DND-41 (cell line): ENCODE results near the gene PSME2.

Experiments
- ATAC-seq: fragments of 200-7000 bp; cut with Tn5 transposase; 3 replicates; pipeline ENCODE4 v1.9.1; 2021; ENCODE audit warnings: low read depth; ENCODE audit not compliant: insufficient read depth
- DNase-seq: peaks from one replicate; pipeline ENCODE4 v3.0.0-alpha.2; 2020
- H2AFZ ChIP-seq: 2 replicates; pipeline ENCODE4 v1.6.0; 2012; ENCODE audit warnings: low read depth, low read length
- H3K27ac ChIP-seq: 2 replicates; pipeline ENCODE4 v1.5.1; 2012; ENCODE audit warnings: low read length, inconsistent platforms
- H3K27me3 ChIP-seq: fragments of 200-600 bp; sonication (generic); 2 replicates; pipeline ENCODE4 v1.6.0; 2012; ENCODE audit warnings: low read length, mild to moderate bottlenecking, inconsistent platforms; ENCODE audit not compliant: insufficient read depth, poor library complexity
- H3K36me3 ChIP-seq: 2 replicates; pipeline ENCODE4 v1.5.1; 2012; ENCODE audit warnings: low read length, inconsistent platforms; ENCODE audit not compliant: insufficient read depth
- H3K4me1 ChIP-seq: 2 replicates; pipeline ENCODE4 v1.5.1; 2012; ENCODE audit warnings: mild to moderate bottlenecking, low read length; ENCODE audit not compliant: insufficient read depth
- H3K4me2 ChIP-seq: 2 replicates; pipeline ENCODE4 v1.6.0; 2012; ENCODE audit warnings: mild to moderate bottlenecking, moderate library complexity, low read length, inconsistent platforms; ENCODE audit not compliant: insufficient read depth
- H3K4me3 ChIP-seq, 2 experiments: fragments of 200-600 bp in 1 of 2; shearing (Covaris generic) in 1 of 2; 2 replicates each; pipeline ENCODE4 v1.5.1; 2012 to 2016; ENCODE audit warnings: inconsistent platforms in 2 of 2, low read length in 2 of 2, mild to moderate bottlenecking in 2 of 2, low read depth in 1 of 2, moderate library complexity in 1 of 2
- H3K79me2 ChIP-seq: 2 replicates; pipeline ENCODE4 v1.6.0; 2012; ENCODE audit warnings: low read length, inconsistent platforms; ENCODE audit not compliant: insufficient read depth
- H3K9ac ChIP-seq: 2 replicates; pipeline ENCODE4 v1.6.0; 2012; ENCODE audit warnings: low read depth, mild to moderate bottlenecking, inconsistent platforms, low read length, moderate library complexity
- H3K9me3 ChIP-seq: 2 replicates; pipeline ENCODE4 v1.5.1; 2012; ENCODE audit warnings: low read length, moderate library complexity, mild to moderate bottlenecking, inconsistent platforms; ENCODE audit not compliant: insufficient read depth, severe bottlenecking
- H4K20me1 ChIP-seq: 2 replicates; pipeline ENCODE4 v1.6.0; 2012; ENCODE audit warnings: low read length; ENCODE audit not compliant: insufficient read depth
- EZH2 ChIP-seq: IDR thresholded peaks from 3 replicates; pipeline ENCODE4 v1.6.1; 2012; ENCODE audit warnings: borderline replicate concordance, low read depth, mild to moderate bottlenecking, moderate library complexity, low read length, inconsistent platforms; ENCODE audit not compliant: severe bottlenecking
- TF ChIP-seq, protein P1 (sequence below): IDR thresholded peaks from 2 replicates; pipeline ENCODE4 v1.5.1; 2012; ENCODE audit warnings: borderline replicate concordance, low read length, moderate library complexity, mild to moderate bottlenecking; ENCODE audit not compliant: poor library complexity, severe bottlenecking; ENCODE audit errors: extremely low read depth

The PSME2 gene

DNA sequence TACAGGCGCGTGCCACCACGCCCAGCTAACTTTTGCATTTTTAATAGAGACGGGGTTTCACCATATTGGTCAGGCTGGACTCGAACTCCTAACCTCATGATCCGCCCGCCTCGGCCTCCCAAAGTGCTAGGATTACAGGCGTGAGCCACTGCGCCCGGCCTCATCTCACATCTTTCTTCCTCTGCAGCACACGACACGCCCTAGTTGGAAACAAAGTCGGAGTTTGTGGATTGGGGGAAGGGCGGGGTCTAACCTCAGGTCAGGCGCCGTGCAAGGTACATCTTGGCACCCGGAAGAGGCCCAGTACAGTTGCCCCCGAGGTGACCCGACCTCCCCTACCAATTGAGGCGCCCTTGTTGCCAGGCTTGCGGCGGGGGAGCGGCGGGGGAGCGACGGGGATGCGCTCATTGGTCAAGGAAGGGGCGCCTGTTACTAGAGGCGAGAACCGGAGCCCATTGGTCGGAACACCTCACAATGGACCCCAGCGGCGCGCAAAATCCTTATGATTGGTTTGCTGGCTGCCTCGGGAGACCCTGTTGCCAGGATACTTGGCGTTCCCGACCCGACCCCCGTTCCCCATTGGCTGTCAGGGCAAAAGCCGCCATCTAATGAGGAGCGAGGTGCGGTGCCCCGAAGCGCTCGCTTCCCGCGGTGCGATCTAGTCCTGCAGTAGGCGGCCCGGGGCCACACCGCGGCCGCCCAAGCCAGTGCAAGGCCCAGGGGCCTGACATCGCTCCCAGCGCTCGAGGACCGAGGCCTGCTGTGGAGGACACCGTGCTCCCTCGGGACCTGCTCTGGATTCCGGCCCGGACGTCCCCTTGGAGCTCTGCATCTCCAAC lies 25.2 kb upstream of the PSME2 start, which contains the start of gene REC8:
Gene REC8 (plus strand): TSS at position 659 of the 839 bp plus-strand sequence. CDS start 473 bp downstream, outside the sequence.
- ATAC-seq, result no peak
- Histone ChIP-seq H3K27me3 (no peaks in the 10 kb centered on the region), H3K4me3 (no peak within 1 kb of the TSS), H3K9ac (no peak within 1 kb of the TSS), H4K20me1 (no peaks in the 10 kb centered on the region), H2AFZ (no peak within 1 kb of the TSS), H3K27ac (no peak within 1 kb of the TSS), H3K4me1 (no peaks in the 10 kb centered on the region), H3K9me3 (no peaks in the 10 kb centered on the region), H3K79me2 (no peaks in the 10 kb centered on the region), H3K4me2 (no peak within 1 kb of the TSS), H3K36me3 (no peaks in the 10 kb centered on the region)
- DNase-seq, result no peak
- TF ChIP-seq EZH2, result no peak
- TF ChIP-seq, protein P1, sequence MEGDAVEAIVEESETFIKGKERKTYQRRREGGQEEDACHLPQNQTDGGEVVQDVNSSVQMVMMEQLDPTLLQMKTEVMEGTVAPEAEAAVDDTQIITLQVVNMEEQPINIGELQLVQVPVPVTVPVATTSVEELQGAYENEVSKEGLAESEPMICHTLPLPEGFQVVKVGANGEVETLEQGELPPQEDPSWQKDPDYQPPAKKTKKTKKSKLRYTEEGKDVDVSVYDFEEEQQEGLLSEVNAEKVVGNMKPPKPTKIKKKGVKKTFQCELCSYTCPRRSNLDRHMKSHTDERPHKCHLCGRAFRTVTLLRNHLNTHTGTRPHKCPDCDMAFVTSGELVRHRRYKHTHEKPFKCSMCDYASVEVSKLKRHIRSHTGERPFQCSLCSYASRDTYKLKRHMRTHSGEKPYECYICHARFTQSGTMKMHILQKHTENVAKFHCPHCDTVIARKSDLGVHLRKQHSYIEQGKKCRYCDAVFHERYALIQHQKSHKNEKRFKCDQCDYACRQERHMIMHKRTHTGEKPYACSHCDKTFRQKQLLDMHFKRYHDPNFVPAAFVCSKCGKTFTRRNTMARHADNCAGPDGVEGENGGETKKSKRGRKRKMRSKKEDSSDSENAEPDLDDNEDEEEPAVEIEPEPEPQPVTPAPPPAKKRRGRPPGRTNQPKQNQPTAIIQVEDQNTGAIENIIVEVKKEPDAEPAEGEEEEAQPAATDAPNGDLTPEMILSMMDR, result no peak

DNA sequence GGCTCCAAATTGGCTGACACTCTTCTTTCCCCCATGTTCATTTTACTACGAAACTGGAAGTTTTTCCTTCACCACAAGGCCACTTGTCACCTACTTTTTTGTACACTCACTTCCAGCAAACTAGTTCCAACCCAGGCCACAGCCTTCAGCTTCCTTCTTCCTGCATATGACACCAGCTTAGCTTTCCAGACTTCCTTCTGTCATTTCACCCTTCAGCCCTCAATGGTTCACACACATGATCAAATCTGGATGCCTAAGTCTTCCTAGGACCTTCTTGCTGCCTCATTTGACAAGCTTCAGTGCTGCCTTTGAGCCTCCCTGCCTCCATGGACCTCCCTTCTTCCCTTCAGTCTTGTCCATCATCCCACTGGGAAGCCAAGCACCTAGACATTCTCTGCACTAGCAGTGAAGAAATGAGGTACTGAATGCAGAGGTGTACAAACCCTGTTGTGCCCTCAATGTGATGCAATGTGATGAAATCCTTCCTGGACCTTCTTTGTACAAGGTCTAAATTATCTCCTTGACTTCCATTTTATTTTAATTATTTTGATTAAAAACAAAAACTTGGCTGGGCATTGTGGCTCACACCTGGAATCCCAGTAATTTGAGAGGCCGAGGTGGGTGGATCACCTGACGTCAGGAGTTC lies 21.2 kb upstream of the PSME2 start:
- no peak overlapping the region for H3K4me3 ChIP-seq
- no peak for TF ChIP-seq EZH2
- TF ChIP-seq, protein P1, result no peak
- H3K4me2 ChIP-seq, result no peak overlapping the region
- no peaks in the 10 kb centered on the region for H3K9me3 ChIP-seq
- no peaks in the 10 kb centered on the region for H3K27me3 ChIP-seq
- H2AFZ ChIP-seq, result no peak overlapping the region
- ATAC-seq, result no peak
- H3K27ac ChIP-seq, result no peak overlapping the region
- H3K9ac ChIP-seq, result no peak overlapping the region
- H3K79me2 ChIP-seq, result no peaks in the 10 kb centered on the region
- peaks cover 36% of the 10 kb centered on the region for H3K36me3 ChIP-seq
- H4K20me1 ChIP-seq, result no peaks in the 10 kb centered on the region
- DNase-seq, result no peak
- H3K4me1 ChIP-seq, result 0 out of 2 replicates have a peak, but pooled peaks cover 2% of the 10 kb centered on the region

DNA sequence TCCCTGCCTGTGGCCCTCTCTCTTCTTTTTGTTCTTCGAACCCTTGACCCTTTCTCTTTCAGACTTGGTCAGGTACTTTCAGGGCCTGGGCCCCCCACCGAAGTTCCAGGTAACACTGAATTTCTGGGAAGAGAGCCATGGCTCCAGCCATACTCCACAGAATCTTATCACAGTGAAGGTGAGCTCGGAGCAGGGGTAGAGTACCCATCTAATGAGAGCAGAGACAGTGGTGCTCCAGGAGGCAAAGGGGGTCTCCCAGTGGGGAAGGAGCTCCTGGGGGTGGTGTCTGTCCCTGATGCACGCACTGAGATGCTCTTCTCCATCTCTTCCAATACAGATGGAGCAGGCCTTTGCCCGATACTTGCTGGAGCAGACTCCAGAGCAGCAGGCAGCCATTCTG lies 19.4 kb upstream of the PSME2 start:
- no peak for DNase-seq
- Histone ChIP-seq H4K20me1 (no peaks in the 10 kb centered on the region), H3K4me2 (no peak overlapping the region), H3K4me3 (no peak overlapping the region), H3K27me3 (no peaks in the 10 kb centered on the region), H3K79me2 (peaks cover 9% of the 10 kb centered on the region), H3K4me1 (peaks cover 17% of the 10 kb centered on the region), H3K36me3 (peaks cover 42% of the 10 kb centered on the region), H2AFZ (no peak overlapping the region), H3K9me3 (no peaks in the 10 kb centered on the region), H3K9ac (no peak overlapping the region), H3K27ac (no peak overlapping the region)
- no peak for ATAC-seq
- no peak for TF ChIP-seq EZH2
- TF ChIP-seq, protein P1, result no peak
